ENCODE results near the gene RBMS3.

DNA sequence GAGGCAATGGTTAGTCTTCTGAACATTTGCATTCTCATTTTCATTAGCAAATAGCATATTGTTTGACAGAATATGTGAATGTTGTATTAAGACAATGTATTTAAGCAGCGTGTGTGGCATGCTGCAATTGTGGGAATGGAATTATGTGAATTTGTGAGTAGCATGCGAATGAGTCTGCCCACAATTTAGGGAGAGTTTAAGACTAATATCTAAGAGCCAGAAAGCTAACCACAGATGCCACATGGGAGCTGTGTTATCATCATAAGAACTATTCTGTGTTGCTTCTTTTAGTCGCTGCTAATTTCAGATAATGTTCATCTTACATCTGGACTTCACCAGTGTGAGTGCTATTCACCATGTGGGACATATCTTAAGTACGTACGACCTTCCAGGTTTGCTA, 494.5 kb downstream of the RBMS3 start:
- TF ChIP-seq, protein P1, sequence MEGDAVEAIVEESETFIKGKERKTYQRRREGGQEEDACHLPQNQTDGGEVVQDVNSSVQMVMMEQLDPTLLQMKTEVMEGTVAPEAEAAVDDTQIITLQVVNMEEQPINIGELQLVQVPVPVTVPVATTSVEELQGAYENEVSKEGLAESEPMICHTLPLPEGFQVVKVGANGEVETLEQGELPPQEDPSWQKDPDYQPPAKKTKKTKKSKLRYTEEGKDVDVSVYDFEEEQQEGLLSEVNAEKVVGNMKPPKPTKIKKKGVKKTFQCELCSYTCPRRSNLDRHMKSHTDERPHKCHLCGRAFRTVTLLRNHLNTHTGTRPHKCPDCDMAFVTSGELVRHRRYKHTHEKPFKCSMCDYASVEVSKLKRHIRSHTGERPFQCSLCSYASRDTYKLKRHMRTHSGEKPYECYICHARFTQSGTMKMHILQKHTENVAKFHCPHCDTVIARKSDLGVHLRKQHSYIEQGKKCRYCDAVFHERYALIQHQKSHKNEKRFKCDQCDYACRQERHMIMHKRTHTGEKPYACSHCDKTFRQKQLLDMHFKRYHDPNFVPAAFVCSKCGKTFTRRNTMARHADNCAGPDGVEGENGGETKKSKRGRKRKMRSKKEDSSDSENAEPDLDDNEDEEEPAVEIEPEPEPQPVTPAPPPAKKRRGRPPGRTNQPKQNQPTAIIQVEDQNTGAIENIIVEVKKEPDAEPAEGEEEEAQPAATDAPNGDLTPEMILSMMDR (conservative IDR thresholded peaks at IDR 0.05; ENCODE audit: low read depth, low read length) = no peak
- no peak for TF ChIP-seq EZH2 (IDR thresholded peaks at IDR 0.05; ENCODE audit: borderline replicate concordance, low read depth, low read length, poor library complexity, severe bottlenecking)

Measured in A673 (cell line).